Gastrocnemius medialis (tissue), 4 donors: ENCODE results near the gene IFIT5. TPM values are rescaled to one million over a fixed set of nuclear protein-coding genes. Genes with fewer than 3 reads are reported as not detected.
A peak's percentile ranks its signal among the peaks of the same experiment; 100 is the strongest.

Experiments used
- ATAC-seq, 2 donors: fragments of 150-250 bp; one replicate each; pipeline ENCODE4 v1.9.1; 2016
- DNase-seq, 2 donors: peaks; one replicate each; pipeline ENCODE4 v3.0.0-alpha.2; 2019
- H3K27ac ChIP-seq, 4 donors: fragments of 200-600 bp; sonication (generic); 1 replicate in 1 of 4; 2 replicates in 3 of 4; pipeline ENCODE4 v1.5.1; 2016 to 2018; ENCODE audit warnings: mild to moderate bottlenecking in 2 of 4, moderate library complexity in 1 of 4
- H3K27me3 ChIP-seq, 3 donors: fragments of 200-600 bp; sonication (generic) in 2 of 3; 1 replicate in 1 of 3; 2 replicates in 2 of 3; pipeline versions ENCODE4 v1.5.1 to v1.6.0; 2016 to 2019; ENCODE audit warnings: mild to moderate bottlenecking in 1 of 3, moderate library complexity in 1 of 3
- H3K36me3 ChIP-seq, 2 donors: fragments of 200-600 bp; sonication (generic) in 1 of 2; one replicate each; pipeline ENCODE4 v1.5.1; 2017 to 2018
- H3K4me1 ChIP-seq, 2 donors: fragments of 200-600 bp; sonication (generic) in 1 of 2; one replicate each; pipeline ENCODE4 v1.5.1; 2016 to 2017; ENCODE audit warnings: mild to moderate bottlenecking in 2 of 2
- H3K4me3 ChIP-seq, 4 donors: fragments of 200-600 bp; sonication (generic) in 3 of 4; 1 replicate in 1 of 4; 2 replicates in 3 of 4; pipeline ENCODE4 v1.5.1; 2016 to 2019; ENCODE audit warnings: mild to moderate bottlenecking in 2 of 4
- H3K9me3 ChIP-seq, 3 donors: fragments of 200-600 bp; sonication (generic) in 2 of 3; 1 replicate in 1 of 3; 2 replicates in 2 of 3; pipeline ENCODE4 v1.5.1; 2016 to 2019
- POLR2A ChIP-seq, 2 donors: fragments of 450-650 bp; IDR thresholded peaks; one replicate each; pipeline ENCODE4 v1.6.1; 2017; ENCODE audit warnings: antibody characterized with exemption in 2 of 2, mild to moderate bottlenecking in 2 of 2, moderate library complexity in 2 of 2
- in situ Hi-C, 4 donors: fragments of 200-750 bp; cut with MboI; loops; one replicate each; pipeline versions ENCODE4 v1.15.0 to v1.8.0; 2017; ENCODE audit warnings: low sequenced_read_pairs in 4 of 4
- intact Hi-C: fragments of 100-400 bp; cut with DNase I; formaldehyde crosslinking; loops from one replicate; pipeline ENCODE4 v1.15.1; 2023; ENCODE audit warnings: low total_unique reads
- total RNA-seq, 4 donors: library from RNA; depleted of rRNA; stranded (reverse); fragments of >200 nt; gene quantifications; one replicate each; pipeline versions ENCODE4 v1.1.0 to v1.2.3, GENCODE V29; 2016
- TF ChIP-seq, protein P1 (sequence below), 5 experiments: fragments of 450-650 bp in 3 of 5; fragments of 200-600 bp in 2 of 5; sonication (generic) in 2 of 5; IDR thresholded peaks in 4 of 5; conservative IDR thresholded peaks in 1 of 5; 1 replicate in 4 of 5; 2 replicates in 1 of 5; pipeline ENCODE4 v1.5.1; 2016 to 2019; ENCODE audit warnings: antibody characterized with exemption in 5 of 5, mild to moderate bottlenecking in 3 of 5, moderate library complexity in 3 of 5

IFIT5 gene
- total RNA-seq, 4 donors from 2014 or later, result 2.4 to 5.5 (median 3.3) TPM

DNA sequence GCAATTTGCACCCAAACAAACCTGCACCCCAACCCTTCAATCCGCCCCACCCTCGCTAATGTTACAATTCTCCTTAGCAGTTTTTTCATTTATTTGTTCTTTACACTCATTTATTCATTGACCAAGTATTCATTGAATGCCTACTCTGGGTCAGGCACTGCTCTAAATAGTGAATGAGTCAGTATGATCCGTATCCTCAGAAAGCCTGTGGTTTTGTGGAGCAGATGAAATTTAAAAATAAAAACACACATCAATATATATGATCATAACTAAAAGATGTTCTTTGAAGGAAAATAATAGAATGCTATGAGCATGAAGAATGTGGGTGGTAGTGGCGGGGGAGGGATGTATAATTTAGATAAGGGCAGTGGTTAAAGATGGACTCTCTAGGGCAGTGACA is 13.3 kb downstream of the IFIT5 start:
- TF ChIP-seq, protein P1, sequence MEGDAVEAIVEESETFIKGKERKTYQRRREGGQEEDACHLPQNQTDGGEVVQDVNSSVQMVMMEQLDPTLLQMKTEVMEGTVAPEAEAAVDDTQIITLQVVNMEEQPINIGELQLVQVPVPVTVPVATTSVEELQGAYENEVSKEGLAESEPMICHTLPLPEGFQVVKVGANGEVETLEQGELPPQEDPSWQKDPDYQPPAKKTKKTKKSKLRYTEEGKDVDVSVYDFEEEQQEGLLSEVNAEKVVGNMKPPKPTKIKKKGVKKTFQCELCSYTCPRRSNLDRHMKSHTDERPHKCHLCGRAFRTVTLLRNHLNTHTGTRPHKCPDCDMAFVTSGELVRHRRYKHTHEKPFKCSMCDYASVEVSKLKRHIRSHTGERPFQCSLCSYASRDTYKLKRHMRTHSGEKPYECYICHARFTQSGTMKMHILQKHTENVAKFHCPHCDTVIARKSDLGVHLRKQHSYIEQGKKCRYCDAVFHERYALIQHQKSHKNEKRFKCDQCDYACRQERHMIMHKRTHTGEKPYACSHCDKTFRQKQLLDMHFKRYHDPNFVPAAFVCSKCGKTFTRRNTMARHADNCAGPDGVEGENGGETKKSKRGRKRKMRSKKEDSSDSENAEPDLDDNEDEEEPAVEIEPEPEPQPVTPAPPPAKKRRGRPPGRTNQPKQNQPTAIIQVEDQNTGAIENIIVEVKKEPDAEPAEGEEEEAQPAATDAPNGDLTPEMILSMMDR (IDR thresholded peaks at IDR 0.05 in 4 of 5, conservative IDR thresholded peaks at IDR 0.05 in 1 of 5), result no peak
- TF ChIP-seq POLR2A (IDR thresholded peaks at IDR 0.05), result no peak
- Histone ChIP-seq H3K27me3 (no peaks in the 10 kb centered on the region), H3K4me1 (peaks cover 7 to 38% of the 10 kb centered on the region in 2 donors), H3K27ac (no peak overlapping the region), H3K4me3 (no peak overlapping the region), H3K36me3 (no peaks in the 10 kb centered on the region), H3K9me3 (no peaks in the 10 kb centered on the region)
- intact Hi-C loops, result loop anchor here (5.0 kb wide), 1 partner anchor 50 kb away; no protein-coding TSS in a partner anchor
- in situ Hi-C loops, result loop anchor here (5.0 to 25.0 kb wide), 4 partner anchors 135 to 285 kb away; partner anchors contain the start of gene KIF20B (in 4 of the 4)
- no peak for ATAC-seq
- no peak for DNase-seq

DNA sequence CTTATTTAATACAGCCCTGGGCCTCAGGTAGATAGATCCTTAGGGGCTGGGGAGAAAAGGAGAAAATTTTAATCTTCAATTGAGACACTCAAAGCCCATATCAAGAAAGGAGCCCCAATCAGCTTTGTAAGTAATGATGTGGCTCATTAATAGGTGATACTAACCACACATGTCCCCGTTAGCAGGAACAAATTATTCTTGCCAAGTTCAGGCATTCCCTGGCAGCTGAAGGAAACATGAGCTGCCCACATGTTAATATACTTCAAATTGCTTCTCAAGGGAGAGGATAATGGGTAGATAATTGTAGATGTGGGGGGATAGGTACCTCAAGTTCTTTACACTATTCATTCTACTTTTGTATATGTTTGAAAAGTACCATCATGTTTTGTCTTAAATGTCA is 14.5 kb downstream of the IFIT5 start:
- Histone ChIP-seq H3K4me3 (no peak overlapping the region), H3K27me3 (no peaks in the 10 kb centered on the region), H3K4me1 (peaks cover 7 to 38% of the 10 kb centered on the region in 2 donors), H3K9me3 (no peaks in the 10 kb centered on the region), H3K36me3 (no peaks in the 10 kb centered on the region), H3K27ac (no peak overlapping the region)
- DNase-seq, result peak; percentile 13 to 25
- in situ Hi-C loops (loop anchor here (5.0 to 25.0 kb wide), 4 partner anchors 133 to 283 kb away; partner anchors contain the start of gene KIF20B (in 4 of the 4)), intact Hi-C loops (loop anchor here (5.0 kb wide), 1 partner anchor 48 kb away; no protein-coding TSS in a partner anchor)
- TF ChIP-seq, protein P1 (IDR thresholded peaks at IDR 0.05 in 4 of 5, conservative IDR thresholded peaks at IDR 0.05 in 1 of 5), result no peak
- no peak for TF ChIP-seq POLR2A (IDR thresholded peaks at IDR 0.05)
- peak; percentile 56 to 85 for ATAC-seq

DNA sequence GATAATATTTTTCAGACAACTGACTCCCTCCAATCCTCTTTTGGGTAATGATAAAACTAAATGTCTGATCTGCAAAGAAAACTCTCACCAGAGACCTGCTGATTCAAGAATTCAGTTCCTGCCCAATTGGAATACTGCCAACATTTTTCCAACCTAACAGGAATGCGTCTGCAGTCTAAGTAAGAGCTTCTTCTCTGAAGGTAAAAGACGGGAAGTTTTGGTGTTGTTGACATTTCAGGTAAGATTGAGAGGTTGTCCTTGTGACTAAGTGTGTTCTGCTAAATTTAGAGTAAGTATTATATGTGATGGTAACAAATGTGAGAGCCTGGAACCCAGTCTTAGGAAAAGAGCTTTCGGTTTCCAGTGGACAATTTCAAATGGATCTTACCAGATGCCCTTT is 17.6 kb downstream of the IFIT5 start:
- Histone ChIP-seq H3K4me3 (no peak overlapping the region), H3K36me3 (no peaks in the 10 kb centered on the region), H3K27me3 (no peaks in the 10 kb centered on the region), H3K9me3 (no peaks in the 10 kb centered on the region), H3K4me1 (peaks cover 7 to 36% of the 10 kb centered on the region in 2 donors), H3K27ac (no peak overlapping the region)
- in situ Hi-C loops (loop anchor here in 1 of 4 donors (5.0 to 25.0 kb wide), 2 partner anchors 130 to 280 kb away; partner anchors contain the start of gene KIF20B), intact Hi-C loops (no loop called here)
- DNase-seq, result no peak
- no peak for TF ChIP-seq POLR2A (IDR thresholded peaks at IDR 0.05)
- TF ChIP-seq, protein P1 (IDR thresholded peaks at IDR 0.05 in 4 of 5, conservative IDR thresholded peaks at IDR 0.05 in 1 of 5), result no peak
- no peak for ATAC-seq

DNA sequence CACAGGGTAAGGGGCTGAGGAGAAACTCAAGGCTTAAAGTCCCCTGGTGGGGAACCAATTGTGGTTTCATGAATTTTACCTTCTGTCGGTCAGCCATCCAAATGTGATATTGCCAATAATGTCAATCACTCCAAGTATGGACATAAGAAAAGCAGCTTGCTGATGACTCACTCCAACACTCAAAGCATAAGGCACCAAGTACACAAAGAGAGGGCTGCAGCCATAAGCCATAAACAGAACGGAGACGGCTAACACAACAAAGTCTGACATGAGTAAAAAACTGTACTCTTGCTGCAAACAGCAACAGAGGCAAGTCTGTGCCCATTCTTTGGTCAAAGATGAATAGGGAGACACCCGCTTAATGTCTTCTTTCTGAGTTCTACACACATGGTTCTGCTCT is 24.2 kb downstream of the IFIT5 start:
- intact Hi-C loops (no loop called here), in situ Hi-C loops (loop anchor here in 1 of 4 donors (25.0 kb wide), 1 partner anchor 274 kb away; the partner anchor contains the start of gene KIF20B)
- Histone ChIP-seq H3K36me3 (no peaks in the 10 kb centered on the region), H3K4me1 (no peaks in the 10 kb centered on the region), H3K9me3 (no peaks in the 10 kb centered on the region), H3K4me3 (no peak overlapping the region), H3K27me3 (no peaks in the 10 kb centered on the region), H3K27ac (no peak overlapping the region)
- ATAC-seq (no peak), DNase-seq (no peak)
- TF ChIP-seq, protein P1 (IDR thresholded peaks at IDR 0.05 in 4 of 5, conservative IDR thresholded peaks at IDR 0.05 in 1 of 5), result no peak
- TF ChIP-seq POLR2A (IDR thresholded peaks at IDR 0.05), result no peak
